ENCODE data around the gene RELCH. TPM values are rescaled to one million over a fixed set of nuclear protein-coding genes. Genes with fewer than 3 reads are reported as not detected.

Gene RELCH
- polyA plus RNA-seq, 1 experiment: 8.2 TPM

DNA sequence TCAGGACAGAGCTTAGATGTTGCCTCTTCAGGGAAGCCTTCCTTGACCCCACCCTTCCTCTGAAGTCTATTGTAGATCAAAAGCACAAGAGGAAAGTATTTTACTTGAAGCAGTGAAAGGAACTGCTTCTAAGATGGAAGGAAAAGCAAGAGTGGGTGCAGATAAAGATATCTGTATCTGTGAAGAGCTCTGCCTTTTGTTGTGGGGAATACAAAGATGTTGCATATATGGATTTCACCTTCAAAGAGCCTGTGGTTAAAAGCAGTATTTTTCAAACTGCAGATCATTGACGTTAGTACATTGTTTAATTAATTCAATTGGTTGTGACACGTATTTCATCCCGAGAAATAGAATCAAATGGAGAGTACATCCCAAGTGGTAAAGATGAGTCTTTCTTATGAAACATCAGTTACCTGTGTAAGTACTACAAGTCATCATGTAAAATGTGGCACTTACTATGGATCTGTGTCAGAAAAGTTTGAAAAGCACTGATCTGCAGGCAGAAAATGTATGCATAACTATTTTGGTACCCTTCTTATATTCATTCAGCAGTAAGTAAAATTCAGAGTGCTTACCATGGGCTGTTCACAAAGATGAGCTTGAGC is 113.4 kb downstream of the RELCH start:
- POLR2A ChIA-PET: no interaction called here
- CTCF ChIA-PET: interaction anchor here (0.9 to 2.4 kb wide), 2 partner anchors 14 to 18 kb away, joined by 3 to 8 read pairs; no protein-coding TSS in a partner anchor
- Histone ChIP-seq H3K27me3 (ENCODE audit: control insufficient read depth, insufficient read depth, low read length) (no peaks in the 10 kb centered on the region), H3K4me3 (ENCODE audit: low read depth, low read length) (no peak overlapping the region), H3K36me3 (ENCODE audit: control insufficient read depth, insufficient read depth, low read length) (peaks cover 2% of the 10 kb centered on the region)
- TF ChIP-seq, protein P1, sequence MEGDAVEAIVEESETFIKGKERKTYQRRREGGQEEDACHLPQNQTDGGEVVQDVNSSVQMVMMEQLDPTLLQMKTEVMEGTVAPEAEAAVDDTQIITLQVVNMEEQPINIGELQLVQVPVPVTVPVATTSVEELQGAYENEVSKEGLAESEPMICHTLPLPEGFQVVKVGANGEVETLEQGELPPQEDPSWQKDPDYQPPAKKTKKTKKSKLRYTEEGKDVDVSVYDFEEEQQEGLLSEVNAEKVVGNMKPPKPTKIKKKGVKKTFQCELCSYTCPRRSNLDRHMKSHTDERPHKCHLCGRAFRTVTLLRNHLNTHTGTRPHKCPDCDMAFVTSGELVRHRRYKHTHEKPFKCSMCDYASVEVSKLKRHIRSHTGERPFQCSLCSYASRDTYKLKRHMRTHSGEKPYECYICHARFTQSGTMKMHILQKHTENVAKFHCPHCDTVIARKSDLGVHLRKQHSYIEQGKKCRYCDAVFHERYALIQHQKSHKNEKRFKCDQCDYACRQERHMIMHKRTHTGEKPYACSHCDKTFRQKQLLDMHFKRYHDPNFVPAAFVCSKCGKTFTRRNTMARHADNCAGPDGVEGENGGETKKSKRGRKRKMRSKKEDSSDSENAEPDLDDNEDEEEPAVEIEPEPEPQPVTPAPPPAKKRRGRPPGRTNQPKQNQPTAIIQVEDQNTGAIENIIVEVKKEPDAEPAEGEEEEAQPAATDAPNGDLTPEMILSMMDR (IDR thresholded peaks at IDR 0.05; ENCODE audit: insufficient read depth, low read depth, low read length): no peak
- DNase-seq (ENCODE audit: low read depth): no peak

DNA sequence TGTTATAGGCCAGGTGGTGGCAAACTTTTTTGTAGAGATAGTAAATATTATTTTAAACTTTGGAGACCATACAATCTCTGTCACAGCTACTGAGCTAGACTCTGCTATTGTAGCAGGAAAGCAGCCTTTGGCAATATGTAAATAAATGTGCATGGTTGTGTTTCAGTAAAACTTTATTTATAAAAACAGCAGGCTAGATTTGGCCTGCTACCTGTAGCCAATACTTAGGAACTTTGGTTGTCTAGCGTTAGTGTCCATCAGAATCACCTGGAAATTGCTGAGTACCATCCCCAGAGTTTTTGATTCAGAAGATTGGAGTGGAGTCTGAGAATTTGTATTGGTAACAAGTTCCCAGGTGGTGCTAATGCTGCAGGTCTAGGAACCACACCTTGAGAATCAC is 114.3 kb downstream of the RELCH start:
- ChIA-PET POLR2A (no interaction called here), CTCF (no interaction called here)
- no peaks in the 10 kb centered on the region for H3K27me3 ChIP-seq (ENCODE audit: control insufficient read depth, insufficient read depth, low read length)
- H3K4me3 ChIP-seq (ENCODE audit: low read depth, low read length): no peak overlapping the region
- peaks cover 2% of the 10 kb centered on the region for H3K36me3 ChIP-seq (ENCODE audit: control insufficient read depth, insufficient read depth, low read length)
- DNase-seq (ENCODE audit: low read depth): no peak
- TF ChIP-seq, protein P1 (IDR thresholded peaks at IDR 0.05; ENCODE audit: insufficient read depth, low read depth, low read length): no peak

DNA sequence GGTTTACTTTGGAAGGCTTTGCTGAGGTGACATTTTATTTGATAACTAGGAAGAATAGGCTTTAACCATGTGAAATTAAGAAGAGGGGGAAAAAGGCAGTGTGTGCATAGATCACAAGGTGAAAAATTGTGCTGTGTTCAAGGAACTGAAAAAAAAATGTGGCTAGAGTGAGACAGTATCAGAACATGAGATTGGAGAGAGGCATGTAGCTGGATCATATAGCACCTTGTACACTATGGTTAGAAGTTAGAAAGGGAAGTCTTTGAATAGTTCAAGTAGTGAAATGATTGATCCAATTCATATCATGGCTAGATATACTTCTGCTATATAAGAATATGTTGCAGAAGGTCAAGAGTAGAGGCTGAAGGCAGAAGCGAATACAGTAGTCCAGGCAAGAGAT is 125.8 kb downstream of the RELCH start:
- Histone ChIP-seq H3K27me3 (ENCODE audit: control insufficient read depth, insufficient read depth, low read length) (no peaks in the 10 kb centered on the region), H3K36me3 (ENCODE audit: control insufficient read depth, insufficient read depth, low read length) (peaks cover 3% of the 10 kb centered on the region), H3K4me3 (ENCODE audit: low read depth, low read length) (no peak overlapping the region)
- CTCF ChIA-PET: no interaction called here
- TF ChIP-seq, protein P1 (IDR thresholded peaks at IDR 0.05; ENCODE audit: insufficient read depth, low read depth, low read length): no peak
- no peak for DNase-seq (ENCODE audit: low read depth)
- POLR2A ChIA-PET: no interaction called here

DNA sequence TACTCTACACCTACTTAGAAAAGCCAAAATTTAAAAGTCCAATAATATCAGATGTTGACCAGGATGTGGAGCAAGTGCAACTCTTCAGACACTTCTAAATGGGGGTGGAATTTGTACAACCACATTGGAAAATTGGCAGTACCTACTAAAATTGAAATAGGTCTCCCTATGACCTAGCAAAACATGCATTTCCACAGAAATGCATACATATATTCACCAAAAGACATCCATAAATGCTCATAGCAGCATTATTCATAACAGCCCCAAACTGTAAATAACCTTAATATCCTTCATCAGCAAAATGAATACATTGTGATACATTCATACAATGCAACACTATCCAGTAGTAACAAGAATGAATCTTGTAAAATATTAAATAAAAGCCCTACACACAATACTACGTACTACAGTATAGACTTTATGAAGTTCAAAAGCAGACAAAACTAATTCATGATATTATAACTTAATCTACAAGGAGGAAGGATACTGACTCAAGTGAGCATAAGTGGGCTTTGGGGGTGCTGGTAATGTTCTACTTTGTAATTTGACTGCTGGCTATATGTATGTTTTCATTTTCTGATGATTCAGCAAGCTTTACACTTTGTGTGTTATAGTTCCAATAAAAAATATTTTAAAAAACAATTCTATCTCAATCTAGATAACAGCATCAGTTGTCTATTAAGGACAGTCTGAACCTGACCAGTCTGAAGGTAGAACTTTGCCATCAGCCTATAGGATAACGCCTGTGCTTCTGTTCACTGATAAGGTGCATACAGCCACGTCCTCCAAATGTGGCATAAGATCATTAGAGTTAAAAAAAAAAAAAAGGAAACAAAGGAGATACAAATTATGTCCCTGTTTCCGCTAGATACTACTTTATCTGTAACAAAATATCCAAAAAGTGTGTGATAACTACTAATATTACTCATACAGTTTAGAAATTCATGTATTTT is 131.4 kb downstream of the RELCH start:
- Histone ChIP-seq H3K36me3 (ENCODE audit: control insufficient read depth, insufficient read depth, low read length) (no peaks in the 10 kb centered on the region), H3K4me3 (ENCODE audit: low read depth, low read length) (no peak overlapping the region), H3K27me3 (ENCODE audit: control insufficient read depth, insufficient read depth, low read length) (peaks cover 1% of the 10 kb centered on the region; the same call in 1 of the 2 replicates)
- ChIA-PET CTCF (no interaction called here), POLR2A (no interaction called here)
- no peak for DNase-seq (ENCODE audit: low read depth)
- TF ChIP-seq, protein P1 (IDR thresholded peaks at IDR 0.05; ENCODE audit: insufficient read depth, low read depth, low read length): no peak

DNA sequence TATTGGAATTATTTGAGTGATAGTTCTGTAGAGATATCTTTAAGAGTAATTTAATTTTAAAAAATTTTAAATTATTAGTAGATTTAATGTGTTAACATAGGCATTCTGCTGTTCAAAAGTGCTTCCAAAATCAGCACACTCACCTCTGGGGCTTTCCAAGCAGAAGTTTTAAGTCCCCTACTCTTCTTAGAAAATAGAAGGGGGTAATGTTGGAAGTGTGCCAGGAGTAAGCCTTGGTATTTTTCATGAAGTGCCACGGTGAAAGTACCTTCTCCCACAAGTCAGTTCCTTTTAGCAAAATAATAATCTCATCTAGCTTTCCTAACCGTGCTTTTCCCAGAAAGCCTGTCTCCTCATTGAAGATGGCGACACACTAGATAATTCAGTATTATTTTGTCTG is 134.1 kb downstream of the RELCH start:
- ChIA-PET POLR2A (no interaction called here), CTCF (no interaction called here)
- DNase-seq (ENCODE audit: low read depth): no peak
- H3K27me3 ChIP-seq (ENCODE audit: control insufficient read depth, insufficient read depth, low read length): peaks cover 18% of the 10 kb centered on the region
- H3K36me3 ChIP-seq (ENCODE audit: control insufficient read depth, insufficient read depth, low read length): no peaks in the 10 kb centered on the region
- no peak overlapping the region for H3K4me3 ChIP-seq (ENCODE audit: low read depth, low read length)
- TF ChIP-seq, protein P1 (IDR thresholded peaks at IDR 0.05; ENCODE audit: insufficient read depth, low read depth, low read length): no peak
